GM23338 (cell line): ENCODE data around the gene POLR1C. TPM values are rescaled to one million over a fixed set of nuclear protein-coding genes. Genes with fewer than 3 reads are reported as not detected.

Source experiments
- ATAC-seq: fragments of 200-7000 bp; cut with Tn5 transposase; 3 replicates; pipeline ENCODE4 v1.9.1; 2020
- DNase-seq: peaks from one replicate; pipeline ENCODE4 v3.0.0-alpha.2; 2015; ENCODE audit warnings: low spot score
- H2AFZ ChIP-seq: fragments of 200-600 bp; sonication (generic); 2 replicates; pipeline ENCODE4 v1.8.0; 2016; ENCODE audit warnings: antibody characterized with exemption, mild to moderate bottlenecking, moderate library complexity
- H3F3A ChIP-seq: fragments of 200-600 bp; sonication (generic); replicated peaks from 2 replicates; pipeline ENCODE4 v1.8.0; 2017; ENCODE audit warnings: antibody characterized with exemption, mixed run types, low read depth
- H3K27ac ChIP-seq: fragments of 200-600 bp; sonication (generic); 2 replicates; pipeline ENCODE4 v1.6.1; 2016; ENCODE audit warnings: low read depth
- H3K27me3 ChIP-seq: fragments of 200-600 bp; sonication (generic); 2 replicates; pipeline ENCODE4 v1.8.0; 2016; ENCODE audit warnings: mild to moderate bottlenecking, mixed run types, moderate library complexity; ENCODE audit not compliant: insufficient read depth
- H3K36me3 ChIP-seq: fragments of 200-600 bp; sonication (generic); 2 replicates; pipeline ENCODE4 v1.8.0; 2016; ENCODE audit warnings: mild to moderate bottlenecking; ENCODE audit not compliant: insufficient read depth
- H3K4me1 ChIP-seq: fragments of 200-600 bp; sonication (generic); 2 replicates; pipeline ENCODE4 v1.8.0; 2016; ENCODE audit warnings: mild to moderate bottlenecking, moderate library complexity; ENCODE audit not compliant: insufficient read depth
- H3K4me2 ChIP-seq: fragments of 200-600 bp; sonication (generic); 2 replicates; pipeline ENCODE4 v1.7.1; 2017; ENCODE audit warnings: mixed run types
- H3K4me3 ChIP-seq: fragments of 200-600 bp; sonication (generic); 2 replicates; pipeline ENCODE4 v1.6.1; 2016; ENCODE audit warnings: mixed run types
- H3K79me2 ChIP-seq: fragments of 200-600 bp; sonication (generic); replicated peaks from 2 replicates; pipeline ENCODE4 v1.8.0; 2017; ENCODE audit warnings: mild to moderate bottlenecking; ENCODE audit not compliant: insufficient read depth
- H3K9me2 ChIP-seq: fragments of 200-600 bp; sonication (generic); 2 replicates; pipeline ENCODE4 v1.8.0; 2017; ENCODE audit not compliant: insufficient read depth
- H4K20me1 ChIP-seq: fragments of 200-600 bp; sonication (generic); replicated peaks from 2 replicates; pipeline ENCODE4 v1.8.0; 2017; ENCODE audit warnings: mild to moderate bottlenecking; ENCODE audit not compliant: insufficient read depth
- H3K27ac Mint-ChIP-seq: 2 replicates; pipeline ENCODE4 v1.8.0; 2020; ENCODE audit warnings: inconsistent platforms, mild to moderate bottlenecking, moderate library complexity, mixed read lengths
- H3K27me3 Mint-ChIP-seq: 3 replicates; pipeline ENCODE4 v1.8.0; 2022; ENCODE audit warnings: low read depth, mild to moderate bottlenecking, moderate library complexity, mixed read lengths, inconsistent platforms; ENCODE audit not compliant: insufficient read depth, poor library complexity
- H3K36me3 Mint-ChIP-seq: 3 replicates; pipeline ENCODE4 v1.8.0; 2021; ENCODE audit warnings: low read depth, mild to moderate bottlenecking, inconsistent platforms, moderate library complexity, mixed read lengths
- H3K4me1 Mint-ChIP-seq: 3 replicates; pipeline ENCODE4 v1.8.0; 2020; ENCODE audit warnings: mild to moderate bottlenecking, inconsistent platforms, mixed read lengths
- H3K4me3 Mint-ChIP-seq: 3 replicates; pipeline ENCODE4 v1.8.0; 2021; ENCODE audit warnings: moderate library complexity, mild to moderate bottlenecking, inconsistent platforms, mixed read lengths
- H3K9me3 Mint-ChIP-seq: 3 replicates; pipeline ENCODE4 v1.8.0; 2020; ENCODE audit warnings: moderate library complexity, mild to moderate bottlenecking, inconsistent platforms, mixed read lengths
- CREB1 ChIP-seq: fragments of 250-450 bp; sonication (Bioruptor Pico); IDR thresholded peaks from 2 replicates; pipeline ENCODE4 v1.5.0; 2020; ENCODE audit warnings: low read depth, mild to moderate bottlenecking, moderate library complexity
- EZH2 ChIP-seq: fragments of 200-600 bp; sonication (generic); IDR thresholded peaks from one replicate; pipeline ENCODE4 v1.8.0; 2017; ENCODE audit warnings: antibody characterized with exemption, mild to moderate bottlenecking, low read depth; ENCODE audit not compliant: unreplicated experiment
- EZH2phosphoT487 ChIP-seq: fragments of 200-600 bp; sonication (generic); IDR thresholded peaks from one replicate; pipeline ENCODE4 v1.8.1; 2018; ENCODE audit warnings: antibody characterized with exemption; ENCODE audit not compliant: unreplicated experiment
- NANOG ChIP-seq: IDR thresholded peaks from 2 replicates; pipeline ENCODE4 v1.6.1; 2016; ENCODE audit warnings: antibody characterized with exemption, borderline replicate concordance
- POLR2AphosphoS5 ChIP-seq: IDR thresholded peaks from 2 replicates; pipeline ENCODE4 v1.6.1; 2016; ENCODE audit warnings: antibody characterized with exemption, low read depth
- ZNF114 ChIP-seq: fragments of 250-450 bp; sonication (Bioruptor Pico); IDR thresholded peaks from 2 replicates; pipeline ENCODE4 v1.5.0; 2020; ENCODE audit warnings: mild to moderate bottlenecking, moderate library complexity
- ZNF331 ChIP-seq: fragments of 250-450 bp; sonication (Bioruptor Pico); IDR thresholded peaks from 2 replicates; pipeline ENCODE4 v1.5.0; 2020; ENCODE audit warnings: low read depth, mild to moderate bottlenecking, moderate library complexity
- polyA plus RNA-seq: library from polyadenylated mRNA; unstranded; fragments of >200 nt; fragmentation: Nextera tagmentation; extraction: Ambion mirVana; gene quantifications from 2 replicates; pipeline ENCODE4 v1.2.1, GENCODE V29; 2016
- total RNA-seq: library from RNA; depleted of rRNA; stranded (reverse); fragments of >200 nt; shearing (Covaris generic); gene quantifications from 2 replicates; pipeline ENCODE4 v1.2.3, GENCODE V29; 2014
- TF ChIP-seq, protein P1 (sequence below): IDR thresholded peaks from 2 replicates; pipeline ENCODE4 v1.6.1; 2016; ENCODE audit warnings: antibody characterized with exemption
- TF ChIP-seq, protein P2 (sequence below): IDR thresholded peaks from one replicate; pipeline ENCODE4 v1.6.1; 2018; ENCODE audit warnings: antibody characterized with exemption; ENCODE audit not compliant: unreplicated experiment
- TF ChIP-seq, protein P3 (sequence below), 2 experiments: fragments of 200-600 bp in 1 of 2; sonication (generic) in 1 of 2; conservative IDR thresholded peaks; 2 replicates each; pipeline versions ENCODE4 v1.5.1 to v1.6.1; 2016 to 2017; ENCODE audit warnings: antibody characterized with exemption in 2 of 2, low read depth in 2 of 2, mild to moderate bottlenecking in 2 of 2, moderate library complexity in 1 of 2
- TF ChIP-seq, protein P4 (sequence below): fragments of 250-450 bp; sonication (Bioruptor Pico); IDR thresholded peaks from 2 replicates; pipeline ENCODE4 v1.5.0; 2020; ENCODE audit warnings: mild to moderate bottlenecking, moderate library complexity

POLR1C gene
- total and polyA plus RNA-seq, 2 experiments from 2014 or later, result 26.6 to 47.0 TPM

DNA sequence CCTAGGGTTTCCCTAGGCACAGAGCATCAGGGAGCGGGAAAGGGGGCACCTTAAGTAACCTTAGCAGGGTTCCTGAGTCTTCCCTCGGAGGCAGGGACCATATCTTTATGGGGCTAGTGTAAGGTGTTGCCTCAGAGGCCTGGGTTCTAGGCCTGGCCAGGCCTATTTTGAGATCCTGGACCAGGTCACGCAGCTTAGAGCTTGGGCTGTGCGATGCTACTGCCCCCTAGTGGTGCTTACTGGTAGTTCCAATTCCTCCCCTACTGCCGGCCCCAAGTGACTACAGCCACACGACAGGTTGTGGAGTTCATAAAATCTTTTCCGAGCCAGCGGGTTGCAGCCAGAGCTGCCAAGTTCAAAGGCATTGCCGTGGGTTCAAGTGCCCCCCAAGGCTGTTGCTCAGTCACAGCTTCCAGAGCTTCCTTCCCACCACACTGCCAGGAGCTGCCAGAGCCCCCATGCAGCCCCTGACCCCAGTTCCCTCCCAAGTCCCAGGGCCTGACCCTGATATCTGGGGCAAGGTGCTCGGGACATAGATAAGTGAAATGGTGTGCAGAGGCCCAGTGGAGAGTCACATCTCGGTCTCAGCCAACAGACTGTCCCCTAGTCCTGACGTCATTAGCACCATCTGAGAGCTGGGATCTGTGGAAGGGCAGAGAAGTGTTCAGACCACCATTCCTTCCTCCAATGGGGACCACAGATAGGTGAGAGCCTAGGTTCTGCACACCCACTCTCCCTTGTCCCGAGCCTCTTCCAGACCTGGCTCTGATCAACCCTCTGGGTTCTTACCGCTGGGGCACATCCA is 10.0 kb upstream of the POLR1C start:
- H3K4me3 ChIP-seq, result no peak overlapping the region
- peaks cover 39% of the 10 kb centered on the region for H3K36me3 Mint-ChIP-seq

More for the DNA sequence above, 10.0 kb upstream of the POLR1C start:
- peak; percentile 52 for ATAC-seq
- H3K9me2 ChIP-seq, result no peaks in the 10 kb centered on the region
- peaks cover 3% of the 10 kb centered on the region; the same call in 2 of the 3 replicates for H3K9me3 Mint-ChIP-seq
- peaks cover 26% of the 10 kb centered on the region for H3K27me3 ChIP-seq
- no peak overlapping the region for H2AFZ ChIP-seq
- H3K36me3 ChIP-seq, result peaks cover 5% of the 10 kb centered on the region
- H3K4me2 ChIP-seq, result no peak overlapping the region
- no peaks in the 10 kb centered on the region; the same call in 1 of the 2 replicates for H4K20me1 ChIP-seq
- DNase-seq, result peak; percentile 91
- H3F3A ChIP-seq, result peaks cover 16% of the 10 kb centered on the region
- no peak overlapping the region for H3K27ac ChIP-seq
- no peak overlapping the region for H3K27ac Mint-ChIP-seq
- peaks cover 11% of the 10 kb centered on the region; the same call in 1 of the 2 replicates for H3K4me1 ChIP-seq
- TF ChIP-seq, protein P1, sequence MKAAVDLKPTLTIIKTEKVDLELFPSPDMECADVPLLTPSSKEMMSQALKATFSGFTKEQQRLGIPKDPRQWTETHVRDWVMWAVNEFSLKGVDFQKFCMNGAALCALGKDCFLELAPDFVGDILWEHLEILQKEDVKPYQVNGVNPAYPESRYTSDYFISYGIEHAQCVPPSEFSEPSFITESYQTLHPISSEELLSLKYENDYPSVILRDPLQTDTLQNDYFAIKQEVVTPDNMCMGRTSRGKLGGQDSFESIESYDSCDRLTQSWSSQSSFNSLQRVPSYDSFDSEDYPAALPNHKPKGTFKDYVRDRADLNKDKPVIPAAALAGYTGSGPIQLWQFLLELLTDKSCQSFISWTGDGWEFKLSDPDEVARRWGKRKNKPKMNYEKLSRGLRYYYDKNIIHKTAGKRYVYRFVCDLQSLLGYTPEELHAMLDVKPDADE, result no peak
- TF ChIP-seq, protein P2, sequence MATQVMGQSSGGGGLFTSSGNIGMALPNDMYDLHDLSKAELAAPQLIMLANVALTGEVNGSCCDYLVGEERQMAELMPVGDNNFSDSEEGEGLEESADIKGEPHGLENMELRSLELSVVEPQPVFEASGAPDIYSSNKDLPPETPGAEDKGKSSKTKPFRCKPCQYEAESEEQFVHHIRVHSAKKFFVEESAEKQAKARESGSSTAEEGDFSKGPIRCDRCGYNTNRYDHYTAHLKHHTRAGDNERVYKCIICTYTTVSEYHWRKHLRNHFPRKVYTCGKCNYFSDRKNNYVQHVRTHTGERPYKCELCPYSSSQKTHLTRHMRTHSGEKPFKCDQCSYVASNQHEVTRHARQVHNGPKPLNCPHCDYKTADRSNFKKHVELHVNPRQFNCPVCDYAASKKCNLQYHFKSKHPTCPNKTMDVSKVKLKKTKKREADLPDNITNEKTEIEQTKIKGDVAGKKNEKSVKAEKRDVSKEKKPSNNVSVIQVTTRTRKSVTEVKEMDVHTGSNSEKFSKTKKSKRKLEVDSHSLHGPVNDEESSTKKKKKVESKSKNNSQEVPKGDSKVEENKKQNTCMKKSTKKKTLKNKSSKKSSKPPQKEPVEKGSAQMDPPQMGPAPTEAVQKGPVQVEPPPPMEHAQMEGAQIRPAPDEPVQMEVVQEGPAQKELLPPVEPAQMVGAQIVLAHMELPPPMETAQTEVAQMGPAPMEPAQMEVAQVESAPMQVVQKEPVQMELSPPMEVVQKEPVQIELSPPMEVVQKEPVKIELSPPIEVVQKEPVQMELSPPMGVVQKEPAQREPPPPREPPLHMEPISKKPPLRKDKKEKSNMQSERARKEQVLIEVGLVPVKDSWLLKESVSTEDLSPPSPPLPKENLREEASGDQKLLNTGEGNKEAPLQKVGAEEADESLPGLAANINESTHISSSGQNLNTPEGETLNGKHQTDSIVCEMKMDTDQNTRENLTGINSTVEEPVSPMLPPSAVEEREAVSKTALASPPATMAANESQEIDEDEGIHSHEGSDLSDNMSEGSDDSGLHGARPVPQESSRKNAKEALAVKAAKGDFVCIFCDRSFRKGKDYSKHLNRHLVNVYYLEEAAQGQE, result no peak
- TF ChIP-seq, protein P3, sequence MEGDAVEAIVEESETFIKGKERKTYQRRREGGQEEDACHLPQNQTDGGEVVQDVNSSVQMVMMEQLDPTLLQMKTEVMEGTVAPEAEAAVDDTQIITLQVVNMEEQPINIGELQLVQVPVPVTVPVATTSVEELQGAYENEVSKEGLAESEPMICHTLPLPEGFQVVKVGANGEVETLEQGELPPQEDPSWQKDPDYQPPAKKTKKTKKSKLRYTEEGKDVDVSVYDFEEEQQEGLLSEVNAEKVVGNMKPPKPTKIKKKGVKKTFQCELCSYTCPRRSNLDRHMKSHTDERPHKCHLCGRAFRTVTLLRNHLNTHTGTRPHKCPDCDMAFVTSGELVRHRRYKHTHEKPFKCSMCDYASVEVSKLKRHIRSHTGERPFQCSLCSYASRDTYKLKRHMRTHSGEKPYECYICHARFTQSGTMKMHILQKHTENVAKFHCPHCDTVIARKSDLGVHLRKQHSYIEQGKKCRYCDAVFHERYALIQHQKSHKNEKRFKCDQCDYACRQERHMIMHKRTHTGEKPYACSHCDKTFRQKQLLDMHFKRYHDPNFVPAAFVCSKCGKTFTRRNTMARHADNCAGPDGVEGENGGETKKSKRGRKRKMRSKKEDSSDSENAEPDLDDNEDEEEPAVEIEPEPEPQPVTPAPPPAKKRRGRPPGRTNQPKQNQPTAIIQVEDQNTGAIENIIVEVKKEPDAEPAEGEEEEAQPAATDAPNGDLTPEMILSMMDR (conservative IDR thresholded peaks at IDR 0.05; ENCODE audit: low read depth in 2 of 2), result peak; percentile 88 to 97
- TF ChIP-seq POLR2AphosphoS5 (peak; percentile 44), CREB1 (CRISPR knock-in tag) (no peak), EZH2 (no peak), NANOG (no peak), EZH2phosphoT487 (no peak), ZNF331 (CRISPR knock-in tag) (no peak), ZNF114 (CRISPR knock-in tag) (no peak)
- TF ChIP-seq, protein P4, sequence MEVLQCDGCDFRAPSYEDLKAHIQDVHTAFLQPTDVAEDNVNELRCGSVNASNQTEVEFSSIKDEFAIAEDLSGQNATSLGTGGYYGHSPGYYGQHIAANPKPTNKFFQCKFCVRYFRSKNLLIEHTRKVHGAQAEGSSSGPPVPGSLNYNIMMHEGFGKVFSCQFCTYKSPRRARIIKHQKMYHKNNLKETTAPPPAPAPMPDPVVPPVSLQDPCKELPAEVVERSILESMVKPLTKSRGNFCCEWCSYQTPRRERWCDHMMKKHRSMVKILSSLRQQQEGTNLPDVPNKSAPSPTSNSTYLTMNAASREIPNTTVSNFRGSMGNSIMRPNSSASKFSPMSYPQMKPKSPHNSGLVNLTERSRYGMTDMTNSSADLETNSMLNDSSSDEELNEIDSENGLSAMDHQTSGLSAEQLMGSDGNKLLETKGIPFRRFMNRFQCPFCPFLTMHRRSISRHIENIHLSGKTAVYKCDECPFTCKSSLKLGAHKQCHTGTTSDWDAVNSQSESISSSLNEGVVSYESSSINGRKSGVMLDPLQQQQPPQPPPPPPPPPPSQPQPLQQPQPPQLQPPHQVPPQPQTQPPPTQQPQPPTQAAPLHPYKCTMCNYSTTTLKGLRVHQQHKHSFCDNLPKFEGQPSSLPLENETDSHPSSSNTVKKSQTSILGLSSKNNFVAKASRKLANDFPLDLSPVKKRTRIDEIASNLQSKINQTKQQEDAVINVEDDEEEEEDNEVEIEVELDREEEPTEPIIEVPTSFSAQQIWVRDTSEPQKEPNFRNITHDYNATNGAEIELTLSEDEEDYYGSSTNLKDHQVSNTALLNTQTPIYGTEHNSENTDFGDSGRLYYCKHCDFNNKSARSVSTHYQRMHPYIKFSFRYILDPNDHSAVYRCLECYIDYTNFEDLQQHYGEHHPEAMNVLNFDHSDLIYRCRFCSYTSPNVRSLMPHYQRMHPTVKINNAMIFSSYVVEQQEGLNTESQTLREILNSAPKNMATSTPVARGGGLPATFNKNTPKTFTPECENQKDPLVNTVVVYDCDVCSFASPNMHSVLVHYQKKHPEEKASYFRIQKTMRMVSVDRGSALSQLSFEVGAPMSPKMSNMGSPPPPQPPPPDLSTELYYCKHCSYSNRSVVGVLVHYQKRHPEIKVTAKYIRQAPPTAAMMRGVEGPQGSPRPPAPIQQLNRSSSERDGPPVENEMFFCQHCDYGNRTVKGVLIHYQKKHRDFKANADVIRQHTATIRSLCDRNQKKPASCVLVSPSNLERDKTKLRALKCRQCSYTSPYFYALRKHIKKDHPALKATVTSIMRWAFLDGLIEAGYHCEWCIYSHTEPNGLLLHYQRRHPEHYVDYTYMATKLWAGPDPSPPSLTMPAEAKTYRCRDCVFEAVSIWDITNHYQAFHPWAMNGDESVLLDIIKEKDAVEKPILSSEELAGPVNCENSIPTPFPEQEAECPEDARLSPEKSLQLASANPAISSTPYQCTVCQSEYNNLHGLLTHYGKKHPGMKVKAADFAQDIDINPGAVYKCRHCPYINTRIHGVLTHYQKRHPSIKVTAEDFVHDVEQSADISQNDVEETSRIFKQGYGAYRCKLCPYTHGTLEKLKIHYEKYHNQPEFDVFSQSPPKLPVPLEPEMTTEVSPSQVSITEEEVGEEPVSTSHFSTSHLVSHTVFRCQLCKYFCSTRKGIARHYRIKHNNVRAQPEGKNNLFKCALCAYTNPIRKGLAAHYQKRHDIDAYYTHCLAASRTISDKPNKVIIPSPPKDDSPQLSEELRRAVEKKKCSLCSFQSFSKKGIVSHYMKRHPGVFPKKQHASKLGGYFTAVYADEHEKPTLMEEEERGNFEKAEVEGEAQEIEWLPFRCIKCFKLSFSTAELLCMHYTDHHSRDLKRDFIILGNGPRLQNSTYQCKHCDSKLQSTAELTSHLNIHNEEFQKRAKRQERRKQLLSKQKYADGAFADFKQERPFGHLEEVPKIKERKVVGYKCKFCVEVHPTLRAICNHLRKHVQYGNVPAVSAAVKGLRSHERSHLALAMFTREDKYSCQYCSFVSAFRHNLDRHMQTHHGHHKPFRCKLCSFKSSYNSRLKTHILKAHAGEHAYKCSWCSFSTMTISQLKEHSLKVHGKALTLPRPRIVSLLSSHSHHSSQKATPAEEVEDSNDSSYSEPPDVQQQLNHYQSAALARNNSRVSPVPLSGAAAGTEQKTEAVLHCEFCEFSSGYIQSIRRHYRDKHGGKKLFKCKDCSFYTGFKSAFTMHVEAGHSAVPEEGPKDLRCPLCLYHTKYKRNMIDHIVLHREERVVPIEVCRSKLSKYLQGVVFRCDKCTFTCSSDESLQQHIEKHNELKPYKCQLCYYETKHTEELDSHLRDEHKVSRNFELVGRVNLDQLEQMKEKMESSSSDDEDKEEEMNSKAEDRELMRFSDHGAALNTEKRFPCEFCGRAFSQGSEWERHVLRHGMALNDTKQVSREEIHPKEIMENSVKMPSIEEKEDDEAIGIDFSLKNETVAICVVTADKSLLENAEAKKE (CRISPR knock-in tag), result no peak
- H3K79me2 ChIP-seq, result no peaks in the 10 kb centered on the region
- H3K4me3 Mint-ChIP-seq, result no peak overlapping the region; the same call in 2 of the 3 replicates
- H3K4me1 Mint-ChIP-seq, result peaks cover 24% of the 10 kb centered on the region
- H3K27me3 Mint-ChIP-seq, result peaks cover 37% of the 10 kb centered on the region
